Stimulated activated CD8-positive, alpha-beta memory T cell treated with anti-CD3 and anti-CD28 coated beads, Interleukin-7, amount 100 ng/mL, for 1 hour (primary cell): Measurements from ENCODE around the gene ZCWPW1.
"Not testable (repeated sequence)": the region's sequence is repeated elsewhere in the genome, so short reads cannot be mapped to it uniquely, and the experiment has no call there.

ENCODE experiments used
- DNase-seq, 2 donors: peaks; one replicate each; pipeline ENCODE4 v3.0.0-alpha.2; 2020; ENCODE audit warnings: low read depth in 2 of 2

ZCWPW1 gene

DNA sequence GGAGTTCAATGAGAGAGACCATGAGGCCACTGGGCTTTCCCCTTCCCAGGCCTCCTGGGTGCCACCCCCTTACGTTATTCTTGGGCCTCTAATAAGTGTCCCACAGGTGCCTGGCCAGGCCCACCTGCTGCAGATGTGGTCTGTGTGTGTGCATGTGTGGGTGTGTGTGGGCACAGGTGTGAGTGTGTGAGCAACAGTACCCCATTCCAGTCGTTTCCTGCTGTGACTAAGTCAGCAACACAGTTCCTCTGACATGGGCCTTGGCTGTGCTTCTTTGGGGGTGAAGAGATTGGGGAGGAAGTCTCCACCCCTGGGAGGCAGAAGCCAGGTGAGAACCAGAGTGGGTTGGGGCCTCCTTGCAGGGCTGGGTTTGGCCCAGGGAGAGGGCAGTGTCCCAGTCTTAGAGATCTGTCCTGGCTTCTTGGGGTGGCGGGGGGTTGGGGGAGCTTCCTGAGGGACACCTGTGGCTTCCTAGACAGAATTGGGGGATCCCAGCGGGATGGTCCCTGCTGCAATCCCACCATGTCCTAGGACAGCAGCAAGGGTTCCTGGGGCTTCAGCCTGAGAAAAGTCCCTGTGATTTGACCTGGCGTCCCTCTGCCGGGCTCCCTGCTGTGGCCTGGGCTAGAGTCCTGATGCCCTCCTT lies 74.7 kb downstream of the ZCWPW1 start:
- DNase-seq, result no peak

DNA sequence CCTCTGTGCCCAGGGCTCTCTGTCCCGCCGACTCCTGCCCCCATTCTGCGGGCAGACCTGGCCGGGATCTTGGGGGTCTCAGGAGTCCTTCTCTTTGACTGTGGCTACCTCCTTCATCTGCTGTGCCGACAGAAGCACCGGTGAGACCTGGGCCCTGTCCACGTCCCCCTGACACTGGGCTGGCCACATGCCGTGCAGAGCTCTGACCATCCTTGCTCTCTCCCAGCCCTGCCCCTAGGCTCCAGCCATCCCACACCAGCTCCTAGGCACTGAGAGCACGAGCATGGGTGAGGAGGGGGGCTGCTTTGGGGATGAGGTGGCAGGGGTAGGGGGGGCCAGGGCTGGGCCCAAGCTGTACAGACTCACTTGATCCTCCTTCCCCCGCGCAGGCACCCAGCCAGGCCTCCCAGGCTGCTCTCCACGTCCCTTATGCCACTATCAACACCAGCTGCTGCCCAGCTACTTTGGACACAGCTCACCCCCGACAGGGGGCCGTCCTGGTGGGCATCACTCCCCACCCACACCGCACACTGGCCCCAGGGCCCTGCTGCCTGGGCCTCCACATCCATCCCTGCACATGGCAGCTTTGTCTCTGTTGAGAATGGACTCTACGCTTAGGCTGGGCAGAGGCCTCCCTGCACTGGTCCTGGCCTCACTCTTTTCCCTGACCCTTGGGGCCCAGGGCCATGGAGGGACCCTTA lies 75.4 kb downstream of the ZCWPW1 start:
- no peak for DNase-seq

DNA sequence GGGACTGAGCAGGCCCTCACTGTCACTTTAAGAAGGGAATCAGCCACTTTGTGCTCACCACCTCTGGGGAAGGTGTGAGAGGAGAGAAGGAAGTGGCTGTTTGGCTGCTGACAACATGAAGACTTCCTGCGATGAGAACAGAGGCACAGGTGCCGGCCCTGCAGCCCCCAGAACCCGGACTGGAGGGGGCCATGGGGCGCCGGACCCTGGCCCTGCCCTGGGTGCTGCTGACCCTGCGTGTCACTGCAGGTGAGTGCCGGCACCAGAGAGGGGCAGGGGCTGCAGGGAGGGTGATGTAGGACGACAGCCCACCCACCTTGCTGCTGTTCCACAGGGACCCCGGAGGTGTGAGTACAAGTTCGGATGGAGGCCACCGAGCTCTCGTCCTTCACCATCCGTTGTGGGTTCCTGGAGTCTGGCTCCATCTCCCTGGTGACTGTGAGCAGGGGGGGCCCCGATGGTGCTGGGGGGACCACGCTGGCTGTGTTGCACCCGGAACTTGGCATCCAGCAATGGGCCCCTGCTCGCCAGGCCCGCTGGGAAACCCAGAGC lies 76.2 kb downstream of the ZCWPW1 start:
- not testable (repeated sequence) for DNase-seq

DNA sequence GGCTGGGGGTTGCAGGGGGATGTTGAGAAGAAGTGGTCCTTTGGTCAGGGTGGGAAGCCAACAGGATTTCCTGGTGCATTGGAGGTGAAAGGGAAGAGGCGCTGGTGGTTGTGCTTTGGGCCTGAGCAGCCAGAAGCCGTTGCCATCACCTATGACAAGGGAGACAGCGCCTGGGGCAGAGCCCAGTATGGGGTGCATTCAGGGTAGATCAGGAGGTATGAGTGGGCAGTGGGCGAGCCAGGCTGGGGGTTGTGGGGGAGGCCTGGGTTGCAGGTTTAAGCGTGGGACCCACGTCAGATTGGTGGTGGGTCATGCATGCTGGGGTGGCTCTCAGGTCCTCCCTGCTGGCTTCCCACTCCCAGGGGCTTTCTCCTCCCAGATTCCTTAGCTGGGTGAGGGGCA lies 76.8 kb downstream of the ZCWPW1 start:
- no peak for DNase-seq
